Motor neuron (in vitro differentiated cells): Measurements from ENCODE around the gene ARHGAP6. TPM values are rescaled to one million over a fixed set of nuclear protein-coding genes. Genes with fewer than 3 reads are reported as not detected.

ENCODE experiments used
- ATAC-seq, 8 experiments: fragments of 200-7000 bp; cut with Tn5 transposase; replicated peaks in 6 of 8; 2 replicates each; pipeline ENCODE4 v1.8.0; 2021; ENCODE audit warnings: mild to moderate bottlenecking in 8 of 8, moderate library complexity in 8 of 8
- H3K27ac ChIP-seq, 2 donors: fragments of 250-450 bp; sonication (Bioruptor Pico); 2 replicates each; pipeline ENCODE4 v1.9.0; 2021; ENCODE audit warnings: antibody characterized with exemption in 2 of 2, mild to moderate bottlenecking in 2 of 2, moderate library complexity in 1 of 2
- H3K4me1 ChIP-seq, 2 donors: fragments of 250-450 bp; sonication (Bioruptor Pico); replicated peaks in 1 of 2; 2 replicates each; pipeline ENCODE4 v1.6.1; 2021; ENCODE audit warnings: antibody characterized with exemption in 2 of 2, mild to moderate bottlenecking in 2 of 2, moderate library complexity in 1 of 2
- H3K4me3 ChIP-seq, 5 donors: fragments of 250-450 bp; sonication (Bioruptor Pico); 2 replicates each; pipeline ENCODE4 v1.9.0; 2021; ENCODE audit warnings: antibody characterized with exemption in 5 of 5, mild to moderate bottlenecking in 5 of 5, moderate library complexity in 4 of 5
- WGBS, 10 experiments: fragments of 450-650 bp; shearing (Covaris generic); methylation state at CpG; one replicate each; pipeline ENCODE4 v1.0.0; 2022; 5-methylcytosine and 5-hydroxymethylcytosine counted together
- in situ Hi-C, 9 experiments: fragments of 400-800 bp; cut with MboI; loops; one replicate each; pipeline ENCODE4 v1.15.0; 2021; ENCODE audit warnings: low sequenced_read_pairs in 9 of 9, low pct_unique_long_range_greater_than_20kb in 2 of 9; ENCODE audit not compliant: unreplicated experiment in 9 of 9
- total RNA-seq, 8 experiments: library from RNA; unstranded; fragments of 300-600 nt; gene quantifications; 2 replicates each; pipeline versions ENCODE4 v1.2.3 to v1.2.4, GENCODE V29; 2022

Gene ARHGAP6
- total RNA-seq, 8 experiments from 2014 or later = 0.50 to 7.6 (median 2.6) TPM

DNA sequence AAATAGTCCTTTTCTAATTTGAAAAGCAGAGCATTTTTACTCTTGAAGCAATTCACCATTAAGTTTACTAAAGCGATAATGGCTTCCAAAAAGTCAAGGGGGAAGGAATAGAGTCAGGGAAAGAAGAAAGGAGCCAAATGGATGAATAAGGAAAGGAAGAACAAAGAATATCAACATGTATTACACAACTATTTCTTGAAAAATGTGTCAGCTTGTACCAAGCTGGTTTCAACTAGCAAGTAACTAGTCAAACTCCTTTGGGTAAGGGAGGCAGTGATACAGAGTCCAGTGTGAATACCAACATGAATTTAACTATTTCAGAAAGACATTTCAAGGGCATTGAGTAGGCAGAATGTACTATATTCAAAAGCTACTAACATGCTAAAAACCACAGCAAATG lies 112.1 kb downstream of the ARHGAP6 start:
- ATAC-seq = no peak
- Histone ChIP-seq H3K27ac (no peak overlapping the region), H3K4me1 (no peaks in the 10 kb centered on the region), H3K4me3 (no peak overlapping the region)
- in situ Hi-C loops = no loop called here
- WGBS, 10 experiments = 14 to 56% (median 35%) methylated on average over 1 of the region's 1 CpG; no CpG with 5 or more reads in 6 of the 10 experiments

DNA sequence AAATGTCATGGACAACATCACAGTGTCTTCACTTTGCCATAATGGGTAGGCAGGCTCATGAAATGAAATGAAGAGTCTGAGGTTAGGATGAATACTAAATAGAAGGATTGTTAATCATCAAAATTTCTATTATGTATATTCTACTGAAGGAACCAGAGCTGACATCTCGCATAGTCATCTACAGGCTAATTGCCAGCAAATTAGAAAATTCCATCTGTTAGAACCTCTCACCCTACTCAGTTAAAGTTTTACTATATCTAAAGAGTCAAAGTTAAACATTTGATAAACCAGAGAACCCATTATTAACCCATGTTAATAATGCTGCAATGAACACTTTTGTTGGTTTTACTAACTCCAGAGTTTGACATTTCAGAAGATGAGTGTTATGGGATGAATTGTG lies 114.6 kb downstream of the ARHGAP6 start:
- 13 to 100% (median 83%) methylated on average over 1 of the region's 1 CpG; no CpG with 5 or more reads in 4 of the 10 experiments for WGBS, 10 experiments
- ATAC-seq = no peak
- no peak overlapping the region for H3K4me3 ChIP-seq
- in situ Hi-C loops = no loop called here
- H3K27ac ChIP-seq = no peak overlapping the region
- H3K4me1 ChIP-seq = no peaks in the 10 kb centered on the region

DNA sequence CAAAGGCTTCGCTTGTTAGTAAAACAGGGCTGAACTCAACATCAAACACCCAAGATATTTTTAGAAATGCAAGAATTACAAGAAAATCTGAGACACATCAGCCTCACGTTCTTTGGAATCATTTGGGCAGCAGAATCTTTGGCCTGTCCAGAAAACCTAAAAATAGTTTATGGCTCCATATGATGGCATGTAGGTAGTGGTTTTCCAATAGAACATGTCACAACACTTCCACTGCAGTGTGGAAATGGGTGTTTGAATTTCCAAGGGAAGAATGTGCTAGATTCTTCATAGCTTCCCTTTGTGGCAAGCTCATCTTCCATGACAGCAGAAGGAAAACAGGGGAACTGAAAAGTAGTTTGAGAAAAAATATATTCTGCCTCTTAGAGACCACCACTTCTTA lies 118.8 kb downstream of the ARHGAP6 start:
- H3K4me1 ChIP-seq = no peaks in the 10 kb centered on the region
- ATAC-seq = no peak
- H3K4me3 ChIP-seq = no peak overlapping the region
- in situ Hi-C loops = loop anchor here in 7 of 9 experiments (25.0 kb wide), 4 partner anchors 190 to 410 kb away; partner anchors contain the start of gene MSL3 (in 6 of the 7)
- WGBS, 10 experiments = 20 to 83% (median 33%) methylated on average over 1 to 2 of the region's 2 CpGs; no CpG with 5 or more reads in 5 of the 10 experiments
- no peak overlapping the region for H3K27ac ChIP-seq

DNA sequence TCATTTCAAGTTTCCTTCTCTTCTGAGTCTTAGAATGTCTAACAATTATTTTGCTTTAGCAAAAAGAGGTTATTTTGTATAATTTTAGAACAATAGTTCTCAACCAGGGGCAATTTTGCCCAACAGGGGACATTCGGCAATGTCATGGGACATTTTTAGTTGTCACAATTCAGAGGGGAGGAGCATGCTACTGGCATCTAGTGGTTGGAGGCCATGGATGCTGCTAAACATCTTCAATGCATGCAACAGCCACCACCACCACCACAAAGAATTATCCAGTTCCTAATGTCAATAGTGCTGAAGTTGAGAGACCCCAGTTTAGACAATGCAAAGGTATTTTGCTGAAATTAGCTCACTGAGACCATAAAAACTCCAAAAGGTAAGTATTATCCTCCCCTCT lies 122.5 kb downstream of the ARHGAP6 start:
- Histone ChIP-seq H3K4me3 (no peak overlapping the region), H3K27ac (no peak overlapping the region), H3K4me1 (no peaks in the 10 kb centered on the region)
- ATAC-seq = no peak
- WGBS, 10 experiments = 0 to 100% (median 70%) methylated on average over 1 of the region's 1 CpG; no CpG with 5 or more reads in 6 of the 10 experiments
- in situ Hi-C loops = loop anchor here in 7 of 9 experiments (25.0 kb wide), 4 partner anchors 194 to 406 kb away; partner anchors contain the start of gene MSL3 (in 6 of the 7)

DNA sequence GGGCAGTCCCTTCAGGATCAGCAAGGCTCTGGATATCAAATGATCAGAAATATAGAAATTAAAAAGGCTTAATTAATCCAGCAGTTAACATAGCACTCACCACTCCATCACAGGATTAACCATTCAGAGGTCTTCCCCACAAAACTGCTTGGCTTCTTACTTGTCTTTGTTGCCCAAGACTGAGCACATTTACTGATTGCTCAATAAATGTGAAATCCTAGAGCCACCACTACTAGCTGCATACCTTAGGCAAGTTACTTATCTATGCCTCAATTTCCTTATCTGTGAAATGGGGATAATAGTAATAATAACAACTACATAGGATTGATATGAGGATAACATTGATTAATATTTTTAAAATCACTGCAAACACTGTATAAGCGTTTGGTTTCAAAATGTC lies 124.2 kb downstream of the ARHGAP6 start:
- Histone ChIP-seq H3K4me1 (no peaks in the 10 kb centered on the region), H3K4me3 (no peak overlapping the region), H3K27ac (no peak overlapping the region)
- ATAC-seq = no peak
- in situ Hi-C loops = loop anchor here in 7 of 9 experiments (25.0 kb wide), 4 partner anchors 196 to 404 kb away; partner anchors contain the start of gene MSL3 (in 6 of the 7)
- WGBS, 10 experiments = 43 to 89% methylated on average over 1 of the region's 1 CpG; no CpG with 5 or more reads in 8 of the 10 experiments

DNA sequence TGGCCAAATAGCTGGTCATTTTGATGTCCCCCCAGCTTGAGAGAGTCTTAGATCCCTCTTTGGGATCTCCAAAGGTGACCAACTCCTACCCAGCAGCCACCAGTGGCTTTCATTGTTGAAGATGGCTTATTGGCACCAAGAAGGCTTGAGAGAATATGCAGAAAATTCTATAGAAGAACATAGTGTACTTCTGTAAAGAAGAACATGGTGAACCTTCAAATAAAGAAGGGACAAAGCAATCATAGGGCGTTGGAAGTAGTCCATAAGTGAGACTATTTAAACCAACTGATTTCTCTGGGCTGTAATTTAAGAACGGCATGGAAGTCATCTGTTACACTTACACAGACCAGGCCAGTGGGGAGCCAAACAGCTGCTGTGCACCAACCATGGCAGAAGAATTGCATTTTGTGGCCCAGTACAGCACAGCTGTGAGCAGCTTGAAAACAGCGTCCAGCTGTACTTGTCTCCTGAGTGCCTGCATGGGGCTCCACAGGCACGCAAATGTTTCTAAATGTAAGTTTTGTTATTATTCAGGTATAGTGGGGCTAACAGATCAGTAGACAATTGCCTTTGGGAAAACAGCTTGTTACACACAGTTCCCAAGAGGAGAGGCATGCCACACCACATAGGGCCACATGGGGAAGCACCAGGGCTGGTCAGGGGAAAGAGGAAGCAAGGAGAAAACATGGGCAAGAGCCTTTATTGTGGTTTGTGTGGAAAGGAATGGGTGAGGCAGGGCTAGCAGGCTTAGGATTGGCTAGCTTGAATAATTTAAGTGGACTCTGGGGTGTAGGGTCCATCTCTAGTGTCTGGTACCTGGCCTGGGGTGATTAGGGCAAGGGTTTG lies 125.0 kb downstream of the ARHGAP6 start:
- no peak overlapping the region for H3K4me3 ChIP-seq
- no peak overlapping the region for H3K27ac ChIP-seq
- in situ Hi-C loops = loop anchor here in 7 of 9 experiments (25.0 kb wide), 4 partner anchors 197 to 403 kb away; partner anchors contain the start of gene MSL3 (in 6 of the 7)
- no peaks in the 10 kb centered on the region for H3K4me1 ChIP-seq
- WGBS, 10 experiments = 63 to 100% (median 80%) methylated on average over 1 to 4 of the region's 4 CpGs; no CpG with 5 or more reads in 7 of the 10 experiments
- ATAC-seq = peak in 2 of 8 experiments; percentile 44 to 59

DNA sequence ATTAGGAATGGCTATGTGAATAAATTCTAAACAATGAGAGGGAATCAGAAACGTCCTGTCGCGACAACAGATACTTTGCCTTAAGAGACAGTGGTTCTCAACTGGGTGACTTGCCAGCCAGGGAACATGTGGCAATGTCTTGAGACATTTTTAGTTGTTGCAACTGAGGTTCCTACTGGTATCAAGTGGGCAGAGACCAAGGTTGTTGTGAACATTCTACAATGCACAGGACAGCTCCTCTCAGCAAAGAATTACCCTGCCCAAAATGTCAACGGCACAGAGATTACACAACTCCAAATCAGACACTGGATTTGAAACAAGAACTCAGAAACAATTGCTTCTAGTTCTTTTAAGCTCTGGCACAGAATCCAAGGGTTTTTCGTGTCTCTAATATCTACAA lies 128.6 kb downstream of the ARHGAP6 start:
- in situ Hi-C loops = loop anchor here in 7 of 9 experiments (25.0 kb wide), 4 partner anchors 200 to 400 kb away; partner anchors contain the start of gene MSL3 (in 6 of the 7)
- 59 to 100% (median 83%) methylated on average over 1 to 4 of the region's 5 CpGs; no CpG with 5 or more reads in 6 of the 10 experiments for WGBS, 10 experiments

DNA sequence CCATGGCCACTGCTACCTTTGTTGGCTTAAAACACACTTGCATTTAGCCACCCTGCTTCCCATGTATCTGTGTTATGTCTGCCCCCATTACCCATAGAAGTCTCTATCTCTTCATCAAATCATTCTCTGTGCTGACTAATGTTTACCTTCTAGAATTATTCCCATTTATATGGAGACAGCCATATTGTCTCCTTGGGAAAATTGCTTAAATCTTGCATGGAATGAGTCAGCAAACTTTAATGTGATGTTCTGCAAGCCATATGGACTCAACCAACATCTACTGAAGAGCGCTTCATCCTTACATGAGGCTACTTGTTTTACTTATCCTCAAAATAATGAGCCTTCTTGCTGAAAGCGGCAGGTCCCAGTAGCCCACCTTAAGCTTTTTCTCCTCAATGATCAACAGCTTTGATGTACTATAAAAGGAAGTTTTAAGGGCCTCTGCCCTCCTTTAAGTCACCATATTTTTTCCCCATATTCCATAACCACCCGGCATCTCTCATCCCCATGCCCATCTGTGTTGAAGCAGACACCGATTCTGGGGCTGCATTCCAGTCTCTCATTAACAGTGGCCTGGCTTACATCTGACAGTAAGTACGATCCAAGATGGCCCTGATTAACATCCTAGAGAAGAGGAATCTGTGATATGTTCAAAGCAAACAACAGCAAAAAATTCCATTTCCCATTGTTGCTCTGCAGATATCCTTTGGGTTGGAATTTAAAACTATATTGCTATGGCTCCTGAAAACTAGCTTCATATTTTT lies 130.4 kb downstream of the ARHGAP6 start:
- H3K4me3 ChIP-seq = no peak overlapping the region
- ATAC-seq = no peak
- WGBS, 10 experiments = 60 to 100% (median 69%) methylated on average over 1 to 5 of the region's 5 CpGs; no CpG with 5 or more reads in 5 of the 10 experiments

More for the DNA sequence above, 128.6 kb downstream of the ARHGAP6 start:
- no peak overlapping the region for H3K4me3 ChIP-seq
- no peak for ATAC-seq
- no peak overlapping the region for H3K27ac ChIP-seq
- no peaks in the 10 kb centered on the region for H3K4me1 ChIP-seq

DNA sequence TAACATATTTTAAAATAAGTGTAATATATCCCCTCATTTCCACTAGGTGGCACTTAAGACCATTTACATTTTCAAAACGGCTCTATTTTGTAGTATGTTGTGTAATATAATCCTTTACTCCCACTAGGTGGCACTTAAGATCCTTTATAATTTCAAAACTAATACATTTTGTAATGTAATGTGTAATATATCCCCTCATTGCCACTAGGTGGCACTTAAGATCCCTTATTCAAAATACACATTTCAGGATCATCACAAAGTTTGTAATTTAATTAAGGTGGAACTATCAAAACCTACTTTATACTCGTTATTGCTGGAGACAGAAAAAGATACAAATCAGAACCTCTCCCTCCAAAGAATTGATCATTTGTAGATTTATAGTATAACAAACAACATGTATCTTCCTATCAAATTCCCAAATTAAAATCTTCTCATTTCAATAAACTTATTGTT lies 132.5 kb downstream of the ARHGAP6 start:
- 0 to 14% (median 3%) methylated on average over 1 to 2 of the region's 2 CpGs; no CpG with 5 or more reads in 4 of the 10 experiments for WGBS, 10 experiments
- no peaks in the 10 kb centered on the region for H3K4me1 ChIP-seq
- ATAC-seq = peak; percentile 66 to 92 (median 76)
- no peak overlapping the region for H3K4me3 ChIP-seq
- H3K27ac ChIP-seq = no peak overlapping the region
- in situ Hi-C loops = loop anchor here in 7 of 9 experiments (25.0 kb wide), 4 partner anchors 204 to 396 kb away; partner anchors contain the start of gene MSL3 (in 6 of the 7)

More for the DNA sequence above, 130.4 kb downstream of the ARHGAP6 start:
- Histone ChIP-seq H3K27ac (no peak overlapping the region), H3K4me1 (no peaks in the 10 kb centered on the region)
- in situ Hi-C loops = loop anchor here in 7 of 9 experiments (25.0 kb wide), 4 partner anchors 202 to 398 kb away; partner anchors contain the start of gene MSL3 (in 6 of the 7)

DNA sequence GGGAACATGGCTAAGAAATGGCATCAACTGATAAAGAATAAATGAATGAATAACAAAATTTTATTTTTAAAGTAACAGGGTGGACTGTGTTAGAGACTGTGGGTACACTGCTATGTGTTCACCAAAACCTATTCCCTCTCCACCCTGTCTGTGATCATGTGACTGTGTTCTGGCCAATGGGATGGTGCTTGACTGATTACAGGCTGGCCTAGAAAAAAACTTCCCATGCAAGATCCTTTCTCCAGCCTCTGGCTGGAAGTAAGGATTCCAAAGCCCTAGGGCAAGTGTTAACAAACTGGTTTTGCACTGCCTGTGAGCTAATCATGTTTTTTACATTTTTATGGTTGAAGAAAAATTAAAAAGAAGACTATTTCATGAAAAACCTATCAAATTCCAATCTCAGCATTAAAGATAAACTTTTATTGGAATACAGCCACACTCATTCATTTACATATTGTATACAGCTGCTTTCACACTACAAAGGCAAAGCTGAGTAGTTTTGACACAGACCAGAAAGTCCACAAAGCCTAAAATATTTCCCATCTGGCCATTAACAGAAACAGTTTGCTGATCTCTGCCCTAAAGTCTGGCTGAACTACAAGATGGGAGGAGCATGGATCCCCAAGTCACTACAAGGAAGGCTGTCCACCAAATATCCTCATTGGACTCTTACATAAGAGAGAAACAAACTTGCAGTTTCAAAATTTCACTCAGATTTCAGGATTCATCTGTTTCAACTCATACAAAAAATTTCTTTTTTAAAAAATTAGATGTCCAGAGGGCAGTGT lies 133.2 kb downstream of the ARHGAP6 start:
- ATAC-seq = peak in 3 of 8 experiments; percentile 53 to 77 (median 77)
- in situ Hi-C loops = loop anchor here in 7 of 9 experiments (25.0 kb wide), 4 partner anchors 205 to 395 kb away; partner anchors contain the start of gene MSL3 (in 6 of the 7)
- no peak overlapping the region for H3K27ac ChIP-seq
- H3K4me1 ChIP-seq = no peaks in the 10 kb centered on the region
- H3K4me3 ChIP-seq = no peak overlapping the region

DNA sequence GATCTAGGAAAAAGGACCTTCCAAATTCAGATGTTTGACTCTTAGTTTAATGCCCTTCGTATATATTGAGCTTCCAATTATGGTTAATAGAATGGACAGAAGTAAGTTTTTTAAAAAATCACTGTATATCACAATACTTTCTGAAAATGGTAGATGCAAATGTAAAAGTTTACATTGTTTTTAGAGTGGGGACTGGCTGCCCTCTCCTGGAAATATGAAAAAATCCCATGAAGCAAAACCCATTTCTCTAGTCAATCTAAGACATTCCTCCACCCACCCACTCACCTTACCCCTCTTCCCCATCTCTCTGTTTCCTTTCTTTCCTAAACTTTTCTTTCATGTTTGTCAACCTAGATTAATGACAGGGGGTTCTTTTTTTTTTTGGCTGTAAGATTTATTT lies 134.5 kb downstream of the ARHGAP6 start:
- H3K4me3 ChIP-seq = no peak overlapping the region
- WGBS, 10 experiments = 0 to 50% (median 0%) methylated on average over 1 of the region's 1 CpG; no CpG with 5 or more reads in 7 of the 10 experiments
- H3K27ac ChIP-seq = no peak overlapping the region
- no peak for ATAC-seq
- in situ Hi-C loops = loop anchor here in 7 of 9 experiments (25.0 kb wide), 4 partner anchors 206 to 394 kb away; partner anchors contain the start of gene MSL3 (in 6 of the 7)
- no peaks in the 10 kb centered on the region for H3K4me1 ChIP-seq

DNA sequence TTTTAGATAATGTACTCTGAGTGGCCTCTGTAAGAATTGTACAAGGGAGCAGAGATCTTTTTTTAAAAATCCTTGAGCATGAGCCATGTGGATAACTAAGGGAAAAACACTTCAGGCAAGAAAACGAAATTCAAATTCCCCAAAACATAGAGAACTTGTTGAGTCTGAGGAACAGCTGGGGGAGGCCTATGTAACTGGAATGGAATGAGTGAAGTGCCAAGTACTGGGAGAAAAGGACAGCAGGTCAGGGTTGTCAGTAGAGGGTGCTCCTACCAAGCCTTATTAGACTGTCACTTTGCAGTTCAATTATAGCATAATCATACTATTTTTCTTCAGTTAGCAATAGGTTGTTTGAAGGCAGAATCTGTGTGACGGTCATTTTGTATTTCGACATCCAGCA lies 135.1 kb downstream of the ARHGAP6 start:
- in situ Hi-C loops = loop anchor here in 7 of 9 experiments (25.0 kb wide), 4 partner anchors 207 to 393 kb away; partner anchors contain the start of gene MSL3 (in 6 of the 7)
- no peak overlapping the region for H3K4me3 ChIP-seq
- no peak overlapping the region for H3K27ac ChIP-seq
- ATAC-seq = no peak
- H3K4me1 ChIP-seq = no peaks in the 10 kb centered on the region
- 50 to 76% (median 53%) methylated on average over 2 to 3 of the region's 3 CpGs; no CpG with 5 or more reads in 7 of the 10 experiments for WGBS, 10 experiments
